ENCODE results near the gene ENTHD1.

- TF ChIP-seq CTCF (IDR thresholded peaks at IDR 0.05) (no peak), POLR2A (IDR thresholded peaks at IDR 0.05) (no peak)
Measured at GRCh38 chr22:39883057-39883456, 10.5 kb downstream of the ENTHD1 start.

Measured in Peyer's patch (tissue), 4 donors.